ENCODE measurements around the gene CDKL4.
"Not testable (repeated sequence)": the region's sequence is repeated elsewhere in the genome, so short reads cannot be mapped to it uniquely, and the experiment has no call there.

The CDKL4 gene

GRCh38 chr2:39246382-39246980, 2.7 kb upstream of the CDKL4 start:
- Mint-ChIP-seq H3K36me3 (ENCODE audit: low read depth) (peaks cover 15% of the 10 kb centered on the region), H3K9me3 (peaks cover 4% of the 10 kb centered on the region), H3K27ac (no peak overlapping the region), H3K27me3 (no peaks in the 10 kb centered on the region), H3K4me1 (ENCODE audit: low read depth) (peaks cover 19% of the 10 kb centered on the region), H3K4me3 (no peak overlapping the region)

GRCh38 chr2:39244963-39245625, 1.3 kb upstream of the CDKL4 start:
- H3K4me3 Mint-ChIP-seq: peak overlapping the region; percentile 85
- H3K9me3 Mint-ChIP-seq; H3K36me3 Mint-ChIP-seq (ENCODE audit: low read depth); H3K27me3 Mint-ChIP-seq: not testable (repeated sequence)
- H3K4me1 Mint-ChIP-seq (ENCODE audit: low read depth): peaks cover 16% of the 10 kb centered on the region
- peak overlapping the region; percentile 56 for H3K27ac Mint-ChIP-seq

DNA sequence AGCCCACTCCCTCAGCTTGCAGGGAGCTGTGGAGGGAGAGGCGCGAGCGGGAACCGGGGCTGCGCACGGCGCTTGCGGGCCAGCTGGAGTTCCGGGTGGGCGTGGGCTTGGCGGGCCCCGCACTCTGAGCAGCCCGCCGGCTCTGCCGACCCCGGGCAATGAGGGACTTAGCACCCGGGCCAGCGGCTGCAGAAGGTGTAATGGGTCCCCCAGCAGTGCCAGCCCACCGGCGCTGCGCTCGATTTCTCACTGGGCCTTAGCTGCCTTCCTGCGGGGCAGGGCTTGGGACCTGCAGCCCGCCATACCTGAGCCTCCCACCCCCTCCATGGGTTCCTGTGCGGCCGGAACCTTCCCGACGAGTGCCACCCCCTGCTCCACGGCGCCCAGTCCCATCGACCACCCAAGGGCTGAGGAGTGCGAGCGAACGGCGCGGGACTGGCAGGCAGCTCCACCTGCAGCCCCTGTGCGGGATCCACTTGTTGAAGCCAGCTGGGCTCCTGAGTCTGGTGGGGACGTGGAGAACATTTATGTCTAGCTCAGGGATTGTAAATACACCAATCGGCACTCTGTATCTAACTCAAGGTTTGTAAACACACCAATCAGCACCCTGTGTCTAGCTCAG, 582 bp upstream of the CDKL4 start:
- not testable (repeated sequence) for H3K36me3 Mint-ChIP-seq (ENCODE audit: low read depth); H3K27me3 Mint-ChIP-seq; H3K9me3 Mint-ChIP-seq
- peaks cover 16% of the 10 kb centered on the region for H3K4me1 Mint-ChIP-seq (ENCODE audit: low read depth)
- peak overlapping the region; percentile 85 for H3K4me3 Mint-ChIP-seq
- peak overlapping the region; percentile 56 for H3K27ac Mint-ChIP-seq

DNA sequence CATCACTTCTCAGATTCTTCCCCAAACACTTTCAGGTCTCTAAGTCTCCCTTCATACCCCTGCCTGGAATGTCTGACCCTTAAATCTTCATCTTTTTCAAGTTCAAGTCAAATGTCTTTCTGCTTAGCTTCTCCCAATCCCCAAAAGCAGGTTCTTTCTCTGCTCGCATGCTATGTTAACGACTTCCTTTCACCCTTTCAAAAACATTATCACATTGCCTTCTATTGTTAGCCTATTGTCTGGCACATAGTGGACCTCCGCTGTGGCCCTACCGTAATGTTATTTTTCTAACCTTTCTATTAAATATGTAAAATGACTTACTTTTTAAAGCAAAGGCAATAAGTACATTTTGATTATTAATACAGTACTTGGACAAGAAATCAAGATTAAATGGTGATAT, 2.2 kb downstream of the CDKL4 start:
- Mint-ChIP-seq H3K4me3 (no peak overlapping the region), H3K27ac (no peak overlapping the region), H3K4me1 (ENCODE audit: low read depth) (peaks cover 13% of the 10 kb centered on the region), H3K9me3 (no peaks in the 10 kb centered on the region), H3K36me3 (ENCODE audit: low read depth) (no peaks in the 10 kb centered on the region), H3K27me3 (no peaks in the 10 kb centered on the region)

DNA sequence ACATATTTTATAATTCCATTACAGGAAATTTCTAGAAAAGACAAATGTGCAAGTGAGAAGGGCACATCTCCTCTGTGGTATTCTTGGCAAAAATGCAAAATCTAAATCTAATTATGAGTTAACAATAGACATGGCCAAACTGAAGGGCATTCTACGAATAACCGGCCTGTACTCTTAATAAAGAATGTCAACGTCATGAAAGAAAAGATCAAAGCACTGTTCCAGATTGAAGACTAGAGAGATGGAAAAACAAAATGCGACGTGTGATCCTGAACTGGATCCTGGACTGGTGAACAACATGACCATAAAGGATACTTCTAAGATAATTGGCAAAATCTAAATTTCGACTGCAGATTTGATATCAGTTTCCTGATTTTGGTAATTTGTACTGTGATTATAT, 3.0 kb downstream of the CDKL4 start:
- no peak overlapping the region for H3K4me3 Mint-ChIP-seq
- H3K9me3 Mint-ChIP-seq: peaks cover 4% of the 10 kb centered on the region
- H3K27ac Mint-ChIP-seq: no peak overlapping the region
- peaks cover 7% of the 10 kb centered on the region for H3K36me3 Mint-ChIP-seq (ENCODE audit: low read depth)
- H3K27me3 Mint-ChIP-seq: no peaks in the 10 kb centered on the region
- peaks cover 13% of the 10 kb centered on the region for H3K4me1 Mint-ChIP-seq (ENCODE audit: low read depth)

DNA sequence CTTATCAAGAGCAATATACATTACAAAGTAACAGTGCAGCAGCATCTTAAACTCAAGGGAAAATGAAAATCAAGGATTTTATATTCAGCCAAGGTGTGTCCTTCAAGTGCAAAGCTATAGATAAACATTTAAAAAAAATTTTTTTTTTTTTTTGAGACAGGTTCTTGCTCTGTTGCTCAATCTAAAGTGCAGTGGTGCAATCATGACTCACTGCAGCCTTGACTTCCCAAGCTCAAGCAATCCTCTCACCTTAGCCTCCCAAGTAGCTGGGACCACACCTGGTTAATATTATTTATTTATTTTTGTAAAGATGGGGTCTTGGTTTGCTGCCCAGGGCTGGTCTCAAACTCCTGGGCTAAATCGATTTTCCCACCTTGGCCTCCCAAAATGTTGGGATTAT, 9.0 kb downstream of the CDKL4 start:
- Mint-ChIP-seq H3K9me3 (peaks cover 8% of the 10 kb centered on the region), H3K4me3 (no peak overlapping the region), H3K27me3 (no peaks in the 10 kb centered on the region), H3K27ac (no peak overlapping the region), H3K36me3 (ENCODE audit: low read depth) (peaks cover 11% of the 10 kb centered on the region), H3K4me1 (ENCODE audit: low read depth) (peaks cover under 1% of the 10 kb centered on the region)

DNA sequence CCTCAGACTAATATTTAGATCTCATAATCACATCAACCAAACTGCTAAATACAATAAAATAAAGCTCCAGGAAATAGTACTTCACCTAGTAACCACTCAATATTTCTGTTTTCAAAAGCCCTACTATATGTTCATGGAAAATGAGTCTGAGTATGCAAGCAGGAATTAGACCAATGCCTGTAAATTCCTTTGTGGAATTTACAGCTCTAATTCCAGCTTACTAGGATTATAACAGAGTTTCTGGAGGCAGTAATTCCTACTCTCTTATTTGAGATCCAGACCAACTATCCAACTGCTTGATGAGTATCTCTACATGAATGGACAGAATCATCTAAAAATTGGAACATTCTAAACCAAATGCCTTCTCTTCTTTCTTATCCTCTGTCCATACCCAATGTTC, 11.6 kb downstream of the CDKL4 start:
- peaks cover 25% of the 10 kb centered on the region for H3K4me1 Mint-ChIP-seq (ENCODE audit: low read depth)
- no peak overlapping the region for H3K4me3 Mint-ChIP-seq
- peaks cover 8% of the 10 kb centered on the region for H3K9me3 Mint-ChIP-seq

DNA sequence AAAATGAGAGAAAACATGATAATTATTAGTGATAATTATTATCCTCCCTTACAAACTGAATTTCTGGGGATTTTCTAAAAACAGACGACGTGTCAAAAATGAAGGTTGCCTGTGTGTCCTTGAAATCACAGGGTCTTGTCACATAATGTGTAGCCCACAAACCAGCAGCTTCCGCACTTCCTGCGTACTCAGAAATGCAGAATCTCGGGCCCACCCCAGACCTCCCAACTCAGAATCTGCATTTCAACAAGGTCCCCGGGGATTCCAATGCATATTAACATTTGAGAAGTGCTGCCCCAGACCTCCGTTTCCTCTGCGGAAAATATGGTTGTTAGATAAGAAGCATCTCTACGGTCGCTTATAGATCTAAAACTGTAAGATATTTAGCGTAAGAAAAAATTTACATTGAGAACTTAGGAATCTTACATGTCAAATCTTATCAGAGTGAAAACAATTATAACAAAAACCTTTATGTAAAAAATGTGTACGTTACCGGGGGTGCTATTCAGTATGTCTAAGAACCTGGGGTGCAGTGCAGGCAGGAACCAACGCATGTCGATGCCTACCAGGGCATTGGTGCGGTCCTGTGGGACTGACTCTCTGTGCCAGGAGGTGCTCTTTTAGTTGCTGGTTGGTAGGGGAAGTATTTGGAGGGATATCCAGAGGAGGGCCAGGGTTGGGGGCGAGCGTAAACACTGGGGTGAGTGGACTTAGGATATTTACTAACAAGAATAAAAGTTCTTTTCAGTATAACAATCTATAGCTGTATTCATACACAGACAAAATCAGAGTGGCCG, 15.2 kb downstream of the CDKL4 start:
- Mint-ChIP-seq H3K27ac (peak overlapping the region; percentile 74), H3K36me3 (ENCODE audit: low read depth) (no peaks in the 10 kb centered on the region), H3K27me3 (no peaks in the 10 kb centered on the region), H3K4me3 (peak overlapping the region; percentile 75), H3K9me3 (no peaks in the 10 kb centered on the region), H3K4me1 (ENCODE audit: low read depth) (peaks cover 49% of the 10 kb centered on the region)

More for the DNA sequence above, 11.6 kb downstream of the CDKL4 start:
- Mint-ChIP-seq H3K27me3 (no peaks in the 10 kb centered on the region), H3K36me3 (ENCODE audit: low read depth) (peaks cover 11% of the 10 kb centered on the region), H3K27ac (no peak overlapping the region)

DNA sequence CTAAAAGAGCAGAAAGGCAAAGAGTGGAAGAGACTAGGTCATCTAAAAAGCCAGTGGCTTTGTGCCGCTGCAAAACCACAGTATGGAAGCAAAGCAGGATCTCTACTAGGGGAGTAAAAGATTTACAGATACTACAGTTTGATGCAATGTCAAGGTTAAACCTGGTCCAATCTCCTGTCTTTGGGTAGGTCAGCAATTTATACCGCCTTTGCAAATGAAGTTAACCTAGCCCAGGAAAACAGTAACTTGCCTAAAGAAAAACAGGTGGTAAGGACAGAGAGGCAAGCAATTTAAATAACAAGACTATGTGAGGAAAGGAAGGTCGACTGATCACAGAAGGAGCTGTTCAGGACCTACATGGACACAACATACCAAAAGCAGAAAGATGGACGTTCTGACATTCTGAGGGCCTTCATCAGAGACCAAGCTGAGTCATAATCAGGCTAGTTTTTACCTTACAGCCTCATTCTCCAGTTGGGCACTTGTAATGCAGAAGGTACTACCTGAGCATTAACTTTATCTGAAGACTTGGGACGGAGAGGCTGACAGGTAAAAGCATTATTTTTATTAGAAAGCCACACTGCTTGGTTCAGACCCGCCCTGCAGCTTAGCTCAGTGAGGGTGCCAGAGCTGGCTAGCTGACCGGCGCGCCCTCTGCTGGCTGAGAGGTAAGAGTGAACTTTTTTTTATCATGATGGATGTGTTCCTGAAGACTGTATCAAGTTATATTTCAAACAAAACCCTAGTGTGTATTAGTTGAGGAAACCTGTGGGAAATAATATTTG, 15.9 kb downstream of the CDKL4 start:
- no peaks in the 10 kb centered on the region for H3K36me3 Mint-ChIP-seq (ENCODE audit: low read depth)
- no peaks in the 10 kb centered on the region for H3K27me3 Mint-ChIP-seq
- peak overlapping the region; percentile 75 for H3K4me3 Mint-ChIP-seq
- no peaks in the 10 kb centered on the region for H3K9me3 Mint-ChIP-seq
- peaks cover 49% of the 10 kb centered on the region for H3K4me1 Mint-ChIP-seq (ENCODE audit: low read depth)
- H3K27ac Mint-ChIP-seq: peak overlapping the region; percentile 85

DNA sequence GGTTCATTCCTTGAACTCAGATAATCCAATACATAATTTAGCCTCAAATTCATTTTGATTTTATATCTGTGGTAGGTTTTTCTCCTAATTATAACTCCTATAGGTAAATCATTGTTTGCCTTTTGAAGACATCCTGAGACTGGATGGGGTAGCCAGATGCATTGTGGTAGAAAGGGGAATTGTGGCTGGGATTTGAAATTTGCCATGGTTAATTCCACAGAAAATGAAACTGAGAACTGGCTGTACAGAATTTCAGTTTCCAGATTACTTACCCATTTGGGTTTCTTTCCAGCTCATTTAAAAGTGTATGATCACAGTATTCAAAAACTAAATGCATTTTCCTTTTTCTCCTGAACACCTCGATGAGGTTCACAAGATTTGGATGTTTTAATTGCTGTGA, 18.2 kb downstream of the CDKL4 start:
- H3K4me3 Mint-ChIP-seq: peak overlapping the region; percentile 40
- H3K36me3 Mint-ChIP-seq (ENCODE audit: low read depth): no peaks in the 10 kb centered on the region
- H3K27ac Mint-ChIP-seq: no peak overlapping the region
- H3K27me3 Mint-ChIP-seq: no peaks in the 10 kb centered on the region
- no peaks in the 10 kb centered on the region for H3K9me3 Mint-ChIP-seq
- peaks cover 49% of the 10 kb centered on the region for H3K4me1 Mint-ChIP-seq (ENCODE audit: low read depth)

DNA sequence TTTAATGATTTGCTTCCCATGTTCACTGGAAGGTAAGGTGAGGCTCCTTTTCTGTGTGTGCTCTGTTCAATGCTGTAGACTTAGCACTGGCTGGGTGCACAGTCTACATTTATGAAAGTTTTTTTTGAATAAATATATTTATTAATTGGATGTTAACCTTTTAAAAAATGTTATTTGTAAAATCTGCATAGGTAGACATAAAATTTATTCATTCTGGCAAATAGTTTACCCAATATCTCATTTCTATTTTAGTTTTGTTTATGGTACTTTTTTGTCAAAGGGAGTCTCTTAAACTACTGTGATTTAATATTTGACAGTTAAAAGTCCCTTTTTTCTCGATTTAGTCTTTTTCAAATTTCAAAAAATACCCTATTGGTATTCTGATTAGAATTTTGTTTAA, 19.9 kb downstream of the CDKL4 start:
- no peak overlapping the region for H3K27ac Mint-ChIP-seq
- H3K4me1 Mint-ChIP-seq (ENCODE audit: low read depth): peaks cover 53% of the 10 kb centered on the region
- no peak overlapping the region for H3K4me3 Mint-ChIP-seq
- no peaks in the 10 kb centered on the region for H3K27me3 Mint-ChIP-seq
- H3K9me3 Mint-ChIP-seq: no peaks in the 10 kb centered on the region
- no peaks in the 10 kb centered on the region for H3K36me3 Mint-ChIP-seq (ENCODE audit: low read depth)

- Mint-ChIP-seq H3K9me3 (no peaks in the 10 kb centered on the region), H3K27ac (no peak overlapping the region), H3K4me3 (no peak overlapping the region), H3K27me3 (no peaks in the 10 kb centered on the region), H3K4me1 (ENCODE audit: low read depth) (peaks cover 53% of the 10 kb centered on the region), H3K36me3 (ENCODE audit: low read depth) (no peaks in the 10 kb centered on the region)
Measured at GRCh38 chr2:39221459-39221858, 22.3 kb downstream of the CDKL4 start.

DNA sequence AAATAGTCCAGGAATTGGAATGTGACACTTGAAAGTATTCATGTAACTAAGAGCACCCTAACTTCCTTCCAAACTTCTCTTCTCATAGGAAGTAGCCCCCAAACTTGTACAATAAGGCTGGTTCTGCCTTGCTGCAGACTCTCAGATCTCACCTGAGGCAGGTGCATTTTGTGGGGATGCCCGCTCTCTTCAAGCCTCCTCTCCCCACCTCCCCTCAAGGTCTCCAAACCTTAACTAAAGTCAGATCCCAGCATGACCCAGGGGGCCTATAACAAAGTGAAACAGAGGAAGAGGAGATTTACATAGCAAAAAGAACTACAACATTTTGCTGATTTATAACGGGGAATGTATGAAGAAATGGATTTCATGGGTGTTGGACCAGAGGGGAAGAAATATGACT, 23.6 kb downstream of the CDKL4 start:
- no peaks in the 10 kb centered on the region for H3K9me3 Mint-ChIP-seq

GRCh38 chr2:39218391-39218790, 25.4 kb downstream of the CDKL4 start:
- no peaks in the 10 kb centered on the region for H3K9me3 Mint-ChIP-seq
- H3K27me3 Mint-ChIP-seq: no peaks in the 10 kb centered on the region
- H3K27ac Mint-ChIP-seq: peak overlapping the region; percentile 97
- no peaks in the 10 kb centered on the region for H3K36me3 Mint-ChIP-seq (ENCODE audit: low read depth)
- H3K4me3 Mint-ChIP-seq: no peak overlapping the region
- peaks cover 58% of the 10 kb centered on the region for H3K4me1 Mint-ChIP-seq (ENCODE audit: low read depth)

More for the DNA sequence above, 23.6 kb downstream of the CDKL4 start:
- H3K36me3 Mint-ChIP-seq (ENCODE audit: low read depth): no peaks in the 10 kb centered on the region
- peaks cover 54% of the 10 kb centered on the region for H3K4me1 Mint-ChIP-seq (ENCODE audit: low read depth)
- H3K27ac Mint-ChIP-seq: peak overlapping the region; percentile 5
- no peak overlapping the region for H3K4me3 Mint-ChIP-seq
- H3K27me3 Mint-ChIP-seq: no peaks in the 10 kb centered on the region
